ENCODE measurements around the gene KPNA2.

GRCh38 chr17:68074279-68074678, 38.7 kb downstream of the KPNA2 start:
- TF ChIP-seq EGR1 (conservative IDR thresholded peaks at IDR 0.05) = no peak
- TF ChIP-seq POLR2A (conservative IDR thresholded peaks at IDR 0.05) = no peak
- no peak for TF ChIP-seq KDM1A (IDR thresholded peaks at IDR 0.05)
- no peak for TF ChIP-seq POLR2AphosphoS2 (IDR thresholded peaks at IDR 0.05; ENCODE audit: low read length)
- TF ChIP-seq YY1 (IDR thresholded peaks at IDR 0.05; ENCODE audit: borderline replicate concordance in 1 of 3, control insufficient read depth in 1 of 3, extremely low read depth in 1 of 3, insufficient read depth in 3 of 3, insufficient read length in 1 of 3, insufficient replicate concordance in 2 of 3, low read depth in 1 of 3, low read length in 2 of 3) = no peak
- TF ChIP-seq SIX5 (IDR thresholded peaks at IDR 0.05; ENCODE audit: borderline replicate concordance in 1 of 2, insufficient read depth in 1 of 2, low read depth in 1 of 2, low read length in 2 of 2) = no peak
- TF ChIP-seq ATF7 (IDR thresholded peaks at IDR 0.05) = no peak
- TF ChIP-seq MED1 (CRISPR knock-in tag; IDR thresholded peaks at IDR 0.05; ENCODE audit: borderline replicate concordance) = no peak
- TF ChIP-seq KLF1 (tag; IDR thresholded peaks at IDR 0.05) = no peak

All from K562 (cell line).